Stimulated activated effector memory CD8-positive, alpha-beta T cell treated with anti-CD3 and anti-CD28 coated beads, Interleukin-12 subunit alpha, Interleukin-12 subunit beta, amount 100 ng/mL, for 72 hours (primary cell): ENCODE results near the gene MRPL39.

Experiments
- ATAC-seq: fragments of 150-1000 bp; cut with Tn5 transposase; 2 replicates; pipeline ENCODE4 v1.10.0; 2021
- DNase-seq, 2 donors: peaks; one replicate each; pipeline ENCODE4 v3.0.0; 2021 to 2022; ENCODE audit warnings: low spot score in 2 of 2
- H3K27ac Mint-ChIP-seq: one replicate; pipeline ENCODE4 v1.8.0; 2022; ENCODE audit warnings: mild to moderate bottlenecking, mixed read lengths
- H3K36me3 Mint-ChIP-seq: one replicate; pipeline ENCODE4 v1.8.0; 2022; ENCODE audit warnings: mild to moderate bottlenecking, mixed read lengths
- H3K4me1 Mint-ChIP-seq: one replicate; pipeline ENCODE4 v1.8.0; 2022; ENCODE audit warnings: mixed read lengths
- H3K4me3 Mint-ChIP-seq: one replicate; pipeline ENCODE4 v1.8.0; 2022; ENCODE audit warnings: mild to moderate bottlenecking, mixed read lengths
- H3K9me3 Mint-ChIP-seq: one replicate; pipeline ENCODE4 v1.8.0; 2022; ENCODE audit warnings: mixed read lengths

MRPL39 gene

GRCh38 chr21:25550352-25551120 is 56.7 kb downstream of the MRPL39 start:
- H3K36me3 Mint-ChIP-seq: no peaks in the 10 kb centered on the region
- H3K4me3 Mint-ChIP-seq: peak overlapping the region; percentile 60
- peaks cover 2% of the 10 kb centered on the region for H3K9me3 Mint-ChIP-seq
- H3K27ac Mint-ChIP-seq: peak overlapping the region; percentile 66
- ATAC-seq (peak; percentile 67), DNase-seq (no peak)
- H3K4me1 Mint-ChIP-seq: peaks cover 35% of the 10 kb centered on the region

- H3K9me3 Mint-ChIP-seq: peaks cover 10% of the 10 kb centered on the region
- DNase-seq: no peak
- no peaks in the 10 kb centered on the region for H3K36me3 Mint-ChIP-seq
Measured at GRCh38 chr21:25541042-25541441, 66.2 kb downstream of the MRPL39 start.

GRCh38 chr21:25539606-25540005 is 67.7 kb downstream of the MRPL39 start:
- no peak for DNase-seq
- H3K9me3 Mint-ChIP-seq: peaks cover 10% of the 10 kb centered on the region
- H3K4me3 Mint-ChIP-seq: no peak overlapping the region
- H3K4me1 Mint-ChIP-seq: no peaks in the 10 kb centered on the region
- no peak for ATAC-seq
- no peaks in the 10 kb centered on the region for H3K36me3 Mint-ChIP-seq
- H3K27ac Mint-ChIP-seq: no peak overlapping the region

More at GRCh38 chr21:25541042-25541441, 66.2 kb downstream of the MRPL39 start:
- H3K27ac Mint-ChIP-seq: no peak overlapping the region
- H3K4me3 Mint-ChIP-seq: no peak overlapping the region
- peak; percentile 55 for ATAC-seq
- H3K4me1 Mint-ChIP-seq: no peaks in the 10 kb centered on the region

- no peak for DNase-seq
- no peak overlapping the region for H3K4me3 Mint-ChIP-seq
- no peak for ATAC-seq
- no peaks in the 10 kb centered on the region for H3K36me3 Mint-ChIP-seq
- no peaks in the 10 kb centered on the region for H3K4me1 Mint-ChIP-seq
- no peak overlapping the region for H3K27ac Mint-ChIP-seq
- peaks cover 10% of the 10 kb centered on the region for H3K9me3 Mint-ChIP-seq
Measured at GRCh38 chr21:25537174-25537573, 70.1 kb downstream of the MRPL39 start.

GRCh38 chr21:25536752-25537151 is 70.5 kb downstream of the MRPL39 start:
- Mint-ChIP-seq H3K36me3 (no peaks in the 10 kb centered on the region), H3K27ac (no peak overlapping the region), H3K4me3 (no peak overlapping the region), H3K4me1 (no peaks in the 10 kb centered on the region), H3K9me3 (peaks cover 10% of the 10 kb centered on the region)
- DNase-seq: no peak
- no peak for ATAC-seq

GRCh38 chr21:25535849-25536248 is 71.4 kb downstream of the MRPL39 start:
- ATAC-seq: no peak
- H3K4me3 Mint-ChIP-seq: no peak overlapping the region
- H3K4me1 Mint-ChIP-seq: no peaks in the 10 kb centered on the region
- H3K36me3 Mint-ChIP-seq: no peaks in the 10 kb centered on the region
- DNase-seq: no peak
- H3K27ac Mint-ChIP-seq: no peak overlapping the region
- peaks cover 10% of the 10 kb centered on the region for H3K9me3 Mint-ChIP-seq
